SHP77 (cell line): ENCODE measurements around the gene HMGB4.

ENCODE experiments used
- DNase-seq, 2 experiments: peaks; one replicate each; lab custom pipeline; 2025; lab: John Stamatoyannopoulos, UW

The HMGB4 gene

GRCh38 chr1:33848205-33848937 is 15.5 kb upstream of the HMGB4 start:
- no peak for DNase-seq

GRCh38 chr1:33849211-33849610 is 14.7 kb upstream of the HMGB4 start:
- no peak for DNase-seq

GRCh38 chr1:33850481-33850880 is 13.4 kb upstream of the HMGB4 start:
- DNase-seq = no peak

- DNase-seq = no peak
These were observed 11.2 kb upstream of the HMGB4 start for GRCh38 chr1:33852711-33853110.

- no peak for DNase-seq
These were observed 10.4 kb upstream of the HMGB4 start for GRCh38 chr1:33853431-33853830.

GRCh38 chr1:33854091-33854490 is 9.8 kb upstream of the HMGB4 start:
- DNase-seq = no peak

- no peak for DNase-seq
These were observed 3.2 kb upstream of the HMGB4 start for GRCh38 chr1:33860671-33861070.

- DNase-seq = no peak
These were observed 846 bp downstream of the HMGB4 start for GRCh38 chr1:33864460-33865389.

- DNase-seq = no peak
These were observed 2.4 kb downstream of the HMGB4 start for GRCh38 chr1:33866281-33866680.

- DNase-seq = no peak
These were observed 3.8 kb downstream of the HMGB4 start for GRCh38 chr1:33867684-33868083.

GRCh38 chr1:33872275-33872674 is 8.4 kb downstream of the HMGB4 start:
- DNase-seq = no peak

- no peak for DNase-seq
These were observed 8.8 kb downstream of the HMGB4 start for GRCh38 chr1:33872683-33873082.

- DNase-seq = no peak
These were observed 10.8 kb downstream of the HMGB4 start for GRCh38 chr1:33874636-33875035.

GRCh38 chr1:33875862-33876261 is 12.0 kb downstream of the HMGB4 start:
- no peak for DNase-seq

- no peak for DNase-seq
These were observed 13.2 kb downstream of the HMGB4 start for GRCh38 chr1:33876970-33877650.

GRCh38 chr1:33878392-33878791 is 14.5 kb downstream of the HMGB4 start:
- DNase-seq = no peak

- no peak for DNase-seq
These were observed 16.4 kb downstream of the HMGB4 start for GRCh38 chr1:33880305-33880704.

- no peak for DNase-seq
These were observed 22.6 kb downstream of the HMGB4 start for GRCh38 chr1:33886496-33886895.

- DNase-seq = no peak
These were observed 29.4 kb downstream of the HMGB4 start for GRCh38 chr1:33893147-33893830.

GRCh38 chr1:33895396-33895795 is 31.5 kb downstream of the HMGB4 start:
- no peak for DNase-seq

GRCh38 chr1:33895976-33896375 is 32.1 kb downstream of the HMGB4 start:
- no peak for DNase-seq

GRCh38 chr1:33897092-33897725 is 33.3 kb downstream of the HMGB4 start:
- no peak for DNase-seq
